Psoas muscle (tissue), 8 donors: ENCODE measurements around the gene ZNF841. TPM values are rescaled to one million over a fixed set of nuclear protein-coding genes. Genes with fewer than 3 reads are reported as not detected.

Experiments used
- ATAC-seq, 4 donors: fragments of 200-7000 bp; cut with Tn5 transposase; one replicate each; pipeline ENCODE4 v1.9.1; 2020; ENCODE audit warnings: moderate library complexity in 3 of 4, mild to moderate bottlenecking in 2 of 4
- DNase-seq, 2 donors: peaks; one replicate each; pipeline ENCODE4 v3.0.0-alpha.2; 2020
- H3K27ac ChIP-seq: fragments of 200-600 bp; one replicate; pipeline ENCODE4 v1.8.0; 2022
- H3K27me3 ChIP-seq, 3 donors: fragments of 200-600 bp in 1 of 3; one replicate each; pipeline versions ENCODE4 v1.6.1 to v1.8.0; 2013 to 2022; ENCODE audit warnings: low read length in 2 of 3, mild to moderate bottlenecking in 2 of 3, moderate library complexity in 1 of 3; ENCODE audit not compliant: insufficient read depth in 3 of 3
- H3K36me3 ChIP-seq, 2 donors: fragments of 200-600 bp in 1 of 2; one replicate each; pipeline versions ENCODE4 v1.6.1 to v1.8.0; 2013 to 2022; ENCODE audit warnings: low read depth in 1 of 2, mild to moderate bottlenecking in 1 of 2, moderate library complexity in 1 of 2; ENCODE audit not compliant: insufficient read depth in 1 of 2
- H3K4me1 ChIP-seq: fragments of 200-600 bp; one replicate; pipeline ENCODE4 v1.8.0; 2022
- H3K4me3 ChIP-seq: fragments of 200-600 bp; one replicate; pipeline ENCODE4 v1.8.0; 2022; ENCODE audit warnings: mild to moderate bottlenecking
- H3K9me3 ChIP-seq: fragments of 200-600 bp; one replicate; pipeline ENCODE4 v1.8.0; 2022
- WGBS, 3 donors: extraction: QIAGEN DNeasy Blood & Tissue Kit; methylation state at CpG; one replicate each; pipeline versions ENCODE4 v1.1.6 to v1.1.7; 2013; 5-methylcytosine and 5-hydroxymethylcytosine counted together
- intact Hi-C, 2 donors: fragments of 100-400 bp; cut with DNase I; formaldehyde crosslinking; loops; one replicate each; pipeline versions ENCODE4 v1.11.0 to v1.14.2; 2022
- polyA plus RNA-seq, 3 donors: library from polyadenylated mRNA; stranded (reverse); fragments of 200-250 nt; gene quantifications; one replicate each; pipeline ENCODE4 v1.2.3, GENCODE V29; 2013
- total RNA-seq, 4 donors: library from RNA; stranded (reverse); fragmentation: NEBNext Ultra II Directional in 2 of 4; extraction: Animal tissue kit (Norgen Biotek cat#: 25700) in 2 of 4; gene quantifications; one replicate each; pipeline versions ENCODE4 v1.2.1 to v1.2.4, GENCODE V29; 2021 to 2023
- TF ChIP-seq, protein P1 (sequence below): fragments of 200-600 bp; IDR thresholded peaks from one replicate; pipeline ENCODE4 v1.8.0; 2022; ENCODE audit warnings: antibody characterized with exemption
- donor health status: healthy with polysubstance abuse.
- donor health status: DM: no; HTN: no; CAD: no; lungs with moderate emphysema.
- donor health status: Bipolar disorder and iron deficiency.
- donor health status: healthy.
- donor health status: DM: yes; HTN: yes; CAD: no.
- donor health status: DM: no; HTN: no; CAD: no.
- donor health status: DM: no; HTN: no; CAD: no.
- donor health status: DM: yes; HTN: yes; CAD: no.

The ZNF841 gene
- total and polyA plus RNA-seq, 7 donors = 1.2 to 4.4 (median 3.1) TPM

DNA sequence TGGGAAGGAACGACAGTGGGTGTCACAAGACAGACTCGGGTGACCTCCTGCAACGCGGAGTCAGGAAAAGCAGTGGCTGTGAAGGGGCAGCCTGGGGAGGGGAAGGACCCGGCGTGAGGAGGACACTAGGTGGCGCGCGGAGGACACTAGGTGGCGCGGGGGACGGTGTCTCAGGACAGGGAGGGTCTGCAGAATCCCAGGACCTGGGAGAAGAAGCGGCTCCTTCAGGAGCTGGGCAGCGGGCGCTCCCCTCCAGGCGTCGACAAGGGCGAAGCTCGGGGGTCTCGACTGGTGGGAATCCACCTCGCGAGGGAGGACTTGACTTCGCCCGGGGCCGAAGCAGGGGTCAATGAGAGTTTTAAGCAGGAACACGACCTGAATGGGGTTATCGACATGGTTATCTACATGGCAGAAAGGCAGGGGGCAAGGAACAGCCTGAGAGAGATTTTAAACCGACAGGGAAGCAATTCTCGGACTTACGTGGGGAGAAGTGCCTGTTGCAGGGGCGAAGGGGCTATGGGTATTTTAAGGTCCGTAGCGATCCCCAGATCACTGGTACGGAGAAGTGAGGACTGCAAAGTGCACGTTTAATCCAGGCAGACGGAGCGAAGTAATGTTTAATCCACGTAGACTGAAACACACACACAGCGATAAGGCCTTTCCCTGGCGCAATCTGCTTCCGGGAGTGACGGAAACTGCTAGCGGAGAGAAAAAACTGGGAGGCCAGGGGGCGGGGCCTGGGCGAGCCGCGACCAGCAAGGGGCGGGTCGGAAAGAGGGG, 43.9 kb upstream of the ZNF841 start, which contains the start of gene ZNF616:
TSS of gene ZNF616 (minus strand) at position 687 of the 780 bp plus-strand sequence. CDS start 9,426 bp downstream, outside the sequence.
- Histone ChIP-seq H3K4me1 (peaks cover 17% of the 10 kb centered on the region), H3K27ac (peak within 1 kb of the TSS; percentile 93), H3K9me3 (peaks cover 4% of the 10 kb centered on the region), H3K27me3 (no peaks in the 10 kb centered on the region), H3K4me3 (peak within 1 kb of the TSS; percentile 98), H3K36me3 (no peaks in the 10 kb centered on the region)
- WGBS, 3 donors = 0% methylated on average over 49 of the region's 49 CpGs
- ATAC-seq = peak; percentile 93 to 99 (median 95)
- TF ChIP-seq, protein P1, sequence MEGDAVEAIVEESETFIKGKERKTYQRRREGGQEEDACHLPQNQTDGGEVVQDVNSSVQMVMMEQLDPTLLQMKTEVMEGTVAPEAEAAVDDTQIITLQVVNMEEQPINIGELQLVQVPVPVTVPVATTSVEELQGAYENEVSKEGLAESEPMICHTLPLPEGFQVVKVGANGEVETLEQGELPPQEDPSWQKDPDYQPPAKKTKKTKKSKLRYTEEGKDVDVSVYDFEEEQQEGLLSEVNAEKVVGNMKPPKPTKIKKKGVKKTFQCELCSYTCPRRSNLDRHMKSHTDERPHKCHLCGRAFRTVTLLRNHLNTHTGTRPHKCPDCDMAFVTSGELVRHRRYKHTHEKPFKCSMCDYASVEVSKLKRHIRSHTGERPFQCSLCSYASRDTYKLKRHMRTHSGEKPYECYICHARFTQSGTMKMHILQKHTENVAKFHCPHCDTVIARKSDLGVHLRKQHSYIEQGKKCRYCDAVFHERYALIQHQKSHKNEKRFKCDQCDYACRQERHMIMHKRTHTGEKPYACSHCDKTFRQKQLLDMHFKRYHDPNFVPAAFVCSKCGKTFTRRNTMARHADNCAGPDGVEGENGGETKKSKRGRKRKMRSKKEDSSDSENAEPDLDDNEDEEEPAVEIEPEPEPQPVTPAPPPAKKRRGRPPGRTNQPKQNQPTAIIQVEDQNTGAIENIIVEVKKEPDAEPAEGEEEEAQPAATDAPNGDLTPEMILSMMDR = peak; percentile 79
- peak; percentile 98 to 99 for DNase-seq
- intact Hi-C loops = loop anchor here (1.0 to 5.0 kb wide), 3 partner anchors 31 to 98 kb away; partner anchors contain the start of gene ZNF836 (in 2 of the 2)

DNA sequence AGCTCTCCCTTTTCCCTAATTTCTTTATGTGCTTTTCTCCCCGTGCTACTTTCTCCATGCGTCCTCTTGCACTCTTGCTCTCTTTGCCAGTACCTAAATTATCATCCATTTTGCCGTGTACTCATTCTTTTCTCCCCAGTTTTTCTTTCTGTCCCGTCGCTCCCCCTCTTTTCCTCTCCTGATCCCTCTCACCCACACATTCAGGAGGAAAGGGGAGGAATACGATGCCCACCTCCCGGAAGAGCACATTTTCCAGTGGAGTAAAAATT, 43.4 kb upstream of the ZNF841 start:
- no peaks in the 10 kb centered on the region for H3K27me3 ChIP-seq
- intact Hi-C loops = loop anchor here (1.0 kb wide), 1 partner anchor 98 kb away; no protein-coding TSS in a partner anchor
- TF ChIP-seq, protein P1 = no peak
- ATAC-seq = no peak
- H3K36me3 ChIP-seq = no peaks in the 10 kb centered on the region
- DNase-seq = no peak
- WGBS, 3 donors = 0% methylated on average over 7 of the region's 7 CpGs
- peaks cover 17% of the 10 kb centered on the region for H3K4me1 ChIP-seq
- peak overlapping the region; percentile 98 for H3K4me3 ChIP-seq
- H3K9me3 ChIP-seq = peaks cover 4% of the 10 kb centered on the region
- peak overlapping the region; percentile 93 for H3K27ac ChIP-seq

DNA sequence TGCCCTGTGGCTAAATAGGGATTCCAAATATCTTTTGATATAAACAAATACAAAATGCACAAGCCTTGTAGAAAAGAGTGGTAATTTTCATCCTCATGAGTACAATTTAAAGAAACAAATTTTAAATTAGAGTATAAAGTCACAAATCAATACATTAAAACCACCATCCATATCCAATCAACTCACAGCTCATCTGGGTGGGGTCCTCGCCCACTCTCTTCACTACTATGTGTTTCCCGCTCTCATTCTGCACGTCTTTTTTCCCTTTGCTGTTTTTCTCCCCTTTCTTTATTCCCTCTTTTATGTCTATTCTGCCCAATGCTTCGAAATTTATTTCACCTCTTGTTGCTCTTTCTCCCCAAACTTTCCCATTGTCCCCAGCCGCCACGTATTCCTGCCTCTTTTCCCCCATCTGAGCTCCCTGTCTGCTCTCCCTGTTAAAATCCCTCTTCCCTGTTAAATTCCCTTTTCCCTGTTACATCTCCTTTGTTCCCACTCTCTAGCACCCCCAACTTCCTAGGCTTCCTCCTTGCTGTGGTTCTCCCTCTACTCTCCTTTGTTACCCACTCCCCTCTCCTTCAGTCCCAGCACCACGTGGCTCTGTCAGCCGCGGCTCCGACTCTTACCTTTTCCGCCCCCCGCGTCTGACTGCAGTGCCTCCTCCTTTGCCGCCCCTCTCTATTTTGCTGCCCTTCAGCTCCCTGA, 42.9 kb upstream of the ZNF841 start:
- ATAC-seq = no peak
- no peak for DNase-seq
- Histone ChIP-seq H3K27ac (peak overlapping the region; percentile 93), H3K27me3 (no peaks in the 10 kb centered on the region), H3K4me3 (peak overlapping the region; percentile 98), H3K4me1 (peaks cover 17% of the 10 kb centered on the region), H3K36me3 (no peaks in the 10 kb centered on the region), H3K9me3 (no peaks in the 10 kb centered on the region)
- intact Hi-C loops = no loop called here
- WGBS, 3 donors = 9 to 10% (median 9%) methylated on average over 14 of the region's 14 CpGs
- TF ChIP-seq, protein P1 = no peak

DNA sequence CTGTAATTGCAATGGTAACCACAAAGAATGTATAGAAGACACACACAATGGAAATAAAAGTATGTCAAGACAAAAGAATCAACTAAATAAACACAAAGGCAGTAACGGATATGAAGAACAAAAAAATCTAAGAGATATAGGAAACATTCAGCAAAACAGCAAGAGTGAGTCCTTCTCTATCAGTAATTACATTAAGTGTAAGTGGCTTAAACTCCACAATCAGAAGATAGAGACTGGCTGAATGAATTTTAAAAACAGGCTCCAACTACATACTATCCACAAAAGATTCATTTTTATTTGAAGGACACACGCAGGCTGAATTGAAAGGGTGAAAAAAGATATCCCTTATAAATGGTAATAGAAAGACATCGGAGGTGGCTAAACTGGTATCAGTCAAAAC, 24.7 kb upstream of the ZNF841 start:
- Histone ChIP-seq H3K4me1 (no peaks in the 10 kb centered on the region), H3K36me3 (peaks cover 34 to 87% of the 10 kb centered on the region in 2 donors), H3K4me3 (no peak overlapping the region), H3K9me3 (peaks cover 86% of the 10 kb centered on the region), H3K27me3 (no peaks in the 10 kb centered on the region), H3K27ac (no peak overlapping the region)
- TF ChIP-seq, protein P1 = no peak
- ATAC-seq (no peak), DNase-seq (no peak)
- intact Hi-C loops = no loop called here
- 97 to 98% (median 97%) methylated on average over 3 of the region's 3 CpGs for WGBS, 3 donors
